Measurements from ENCODE around the gene CFAP46.
"Not testable (repeated sequence)": the region's sequence is repeated elsewhere in the genome, so short reads cannot be mapped to it uniquely, and the experiment has no call there.

GRCh38 chr10:132964707-132965410 is 22.5 kb upstream of the CFAP46 start:
- TF ChIP-seq CTCF (conservative IDR thresholded peaks at IDR 0.05 in 1 of 2, IDR thresholded peaks at IDR 0.05 in 1 of 2; ENCODE audit: extremely low read depth in 1 of 2, insufficient read depth in 1 of 2, low read depth in 1 of 2, low read length in 2 of 2); EZH2 (IDR thresholded peaks at IDR 0.05; ENCODE audit: borderline replicate concordance, low read length): not testable (repeated sequence)
